Vagina (tissue), 2 donors: ENCODE data around the gene DDHD1.

Experiments used
- CTCF ChIP-seq, 3 experiments: fragments of 450-650 bp in 2 of 3; fragments of 200-600 bp in 1 of 3; sonication (generic) in 1 of 3; IDR thresholded peaks; one replicate each; pipeline ENCODE4 v1.5.1; 2017 to 2019; ENCODE audit warnings: antibody characterized with exemption in 3 of 3, mild to moderate bottlenecking in 2 of 3, moderate library complexity in 2 of 3
- POLR2A ChIP-seq, 2 donors: fragments of 450-650 bp; IDR thresholded peaks; one replicate each; pipeline ENCODE4 v1.6.1; 2017; ENCODE audit warnings: antibody characterized with exemption in 2 of 2, mild to moderate bottlenecking in 2 of 2, moderate library complexity in 2 of 2
- POLR2AphosphoS5 ChIP-seq, 2 donors: sonication (generic); formaldehyde crosslinking; IDR thresholded peaks; one replicate each; pipeline ENCODE4 v1.9.0; 2017; ENCODE audit warnings: antibody characterized with exemption in 2 of 2, mild to moderate bottlenecking in 2 of 2, low read depth in 1 of 2; ENCODE audit not compliant: insufficient read depth in 1 of 2

- no peak for TF ChIP-seq CTCF (IDR thresholded peaks at IDR 0.05)
- no peak for TF ChIP-seq POLR2A (IDR thresholded peaks at IDR 0.05)
- TF ChIP-seq POLR2AphosphoS5 (IDR thresholded peaks at IDR 0.05; ENCODE audit: insufficient read depth in 1 of 2, low read depth in 1 of 2), result no peak
These were observed 62.3 kb downstream of the DDHD1 start for GRCh38 chr14:53090853-53091252.
